SK-N-DZ (cell line): ENCODE data around the gene RYR3. TPM values are rescaled to one million over a fixed set of nuclear protein-coding genes. Genes with fewer than 3 reads are reported as not detected.
A peak's percentile ranks its signal among the peaks of the same experiment; 100 is the strongest.

Experiments used
- DNase-seq: peaks from one replicate; pipeline ENCODE4 v3.0.0-alpha.2; 2015; ENCODE audit warnings: low spot score
- polyA plus RNA-seq, 2 experiments: library from polyadenylated mRNA; depleted of rRNA; stranded (reverse); fragments of >200 nt; gene quantifications; 2 replicates each; pipeline ENCODE4 v1.2.3, GENCODE V29; 2014

Gene RYR3
- polyA plus RNA-seq (2014; cell fraction: cytosol; rRNA removed) = 0.05 TPM in 1 of 2 replicates, not detected in the other
- 0.09 TPM in 1 of 2 replicates, not detected in the other for polyA plus RNA-seq (2014; cell fraction: nucleus; rRNA removed)

- peak; percentile 42 for DNase-seq
These were observed at the start of gene RYR3 for GRCh38 chr15:33310481-33311311. TSS of gene RYR3 (plus strand) at chr15:33310967. CDS start at chr15:33311046, 79 bp downstream.

GRCh38 chr15:33262306-33262705 is 48.5 kb upstream of the RYR3 start:
- no peak for DNase-seq

- DNase-seq = no peak
These were observed 33.1 kb upstream of the RYR3 start for GRCh38 chr15:33277689-33278088.

GRCh38 chr15:33278816-33279612 is 31.8 kb upstream of the RYR3 start:
- DNase-seq = no peak

GRCh38 chr15:33279613-33280205 is 31.1 kb upstream of the RYR3 start:
- DNase-seq = no peak

- DNase-seq = no peak
These were observed 28.3 kb upstream of the RYR3 start for GRCh38 chr15:33282226-33283020.

GRCh38 chr15:33283576-33283975 is 27.2 kb upstream of the RYR3 start:
- no peak for DNase-seq

GRCh38 chr15:33284336-33284735 is 26.4 kb upstream of the RYR3 start:
- no peak for DNase-seq

GRCh38 chr15:33292717-33293307 is 18.0 kb upstream of the RYR3 start:
- DNase-seq = peak; percentile 65

- no peak for DNase-seq
These were observed 16.9 kb upstream of the RYR3 start for GRCh38 chr15:33293713-33294334.

- no peak for DNase-seq
These were observed 14.7 kb upstream of the RYR3 start for GRCh38 chr15:33296050-33296449.

GRCh38 chr15:33296856-33297255 is 13.9 kb upstream of the RYR3 start:
- DNase-seq = no peak

GRCh38 chr15:33298631-33299030 is 12.1 kb upstream of the RYR3 start:
- no peak for DNase-seq

GRCh38 chr15:33304924-33305323 is 5.8 kb upstream of the RYR3 start:
- no peak for DNase-seq

- DNase-seq = no peak
These were observed 1.0 kb upstream of the RYR3 start for GRCh38 chr15:33309602-33310276.

- DNase-seq = no peak
These were observed 675 bp downstream of the RYR3 start for GRCh38 chr15:33311312-33311971.

GRCh38 chr15:33313491-33313890 is 2.7 kb downstream of the RYR3 start:
- DNase-seq = no peak

GRCh38 chr15:33314069-33314468 is 3.3 kb downstream of the RYR3 start:
- DNase-seq = no peak

GRCh38 chr15:33315044-33315443 is 4.3 kb downstream of the RYR3 start:
- no peak for DNase-seq
